ENCODE results near the gene CFP. TPM values are rescaled to one million over a fixed set of nuclear protein-coding genes. Genes with fewer than 3 reads are reported as not detected.

The CFP gene
- polyA plus RNA-seq, 1 donor from 2014 or later: 4.8 TPM

DNA sequence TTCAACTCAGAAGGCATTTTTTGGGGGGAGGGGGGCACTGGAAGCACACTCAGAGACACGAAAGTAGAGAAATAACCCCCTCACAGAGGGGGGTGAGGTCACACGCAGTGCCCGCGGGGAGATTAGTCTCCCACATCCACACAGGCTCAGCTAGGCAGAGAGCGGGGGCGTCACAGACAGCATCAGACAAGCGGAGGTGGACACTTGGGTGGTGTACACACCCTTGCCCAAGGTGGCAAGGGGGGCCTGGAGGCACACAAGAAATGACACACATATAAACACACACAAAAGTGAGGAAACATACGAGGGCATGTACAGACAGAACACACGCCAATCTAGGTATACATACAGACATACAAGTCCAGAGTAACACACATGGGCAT lies 9.4 kb downstream of the CFP start:
- no peak overlapping the region for H3K27ac ChIP-seq (ENCODE audit: low read length)
- H3F3A ChIP-seq (ENCODE audit: insufficient read depth, low read length, poor library complexity, severe bottlenecking): no peaks in the 10 kb centered on the region
- H3K9me3 ChIP-seq (ENCODE audit: low read length): no peaks in the 10 kb centered on the region
- H3K27me3 ChIP-seq (ENCODE audit: insufficient read depth, low read depth, low read length): no peaks in the 10 kb centered on the region
- no peak overlapping the region for H3K4me2 ChIP-seq (ENCODE audit: low read length)
- H2AFZ ChIP-seq (ENCODE audit: low read depth, low read length): peak overlapping the region; percentile 73
- H3K36me3 ChIP-seq (ENCODE audit: insufficient read depth, low read length): no peaks in the 10 kb centered on the region
- H3K4me3 ChIP-seq (ENCODE audit: low read length): peak overlapping the region; percentile 74
- no peaks in the 10 kb centered on the region for H3K9me2 ChIP-seq (ENCODE audit: insufficient read depth, low read length)
- no peaks in the 10 kb centered on the region for H3K79me2 ChIP-seq (replicated peaks; ENCODE audit: insufficient read depth, low read length)
- peak overlapping the region; percentile 66 for H3K9ac ChIP-seq (ENCODE audit: low read length)
- TF ChIP-seq, protein P1, sequence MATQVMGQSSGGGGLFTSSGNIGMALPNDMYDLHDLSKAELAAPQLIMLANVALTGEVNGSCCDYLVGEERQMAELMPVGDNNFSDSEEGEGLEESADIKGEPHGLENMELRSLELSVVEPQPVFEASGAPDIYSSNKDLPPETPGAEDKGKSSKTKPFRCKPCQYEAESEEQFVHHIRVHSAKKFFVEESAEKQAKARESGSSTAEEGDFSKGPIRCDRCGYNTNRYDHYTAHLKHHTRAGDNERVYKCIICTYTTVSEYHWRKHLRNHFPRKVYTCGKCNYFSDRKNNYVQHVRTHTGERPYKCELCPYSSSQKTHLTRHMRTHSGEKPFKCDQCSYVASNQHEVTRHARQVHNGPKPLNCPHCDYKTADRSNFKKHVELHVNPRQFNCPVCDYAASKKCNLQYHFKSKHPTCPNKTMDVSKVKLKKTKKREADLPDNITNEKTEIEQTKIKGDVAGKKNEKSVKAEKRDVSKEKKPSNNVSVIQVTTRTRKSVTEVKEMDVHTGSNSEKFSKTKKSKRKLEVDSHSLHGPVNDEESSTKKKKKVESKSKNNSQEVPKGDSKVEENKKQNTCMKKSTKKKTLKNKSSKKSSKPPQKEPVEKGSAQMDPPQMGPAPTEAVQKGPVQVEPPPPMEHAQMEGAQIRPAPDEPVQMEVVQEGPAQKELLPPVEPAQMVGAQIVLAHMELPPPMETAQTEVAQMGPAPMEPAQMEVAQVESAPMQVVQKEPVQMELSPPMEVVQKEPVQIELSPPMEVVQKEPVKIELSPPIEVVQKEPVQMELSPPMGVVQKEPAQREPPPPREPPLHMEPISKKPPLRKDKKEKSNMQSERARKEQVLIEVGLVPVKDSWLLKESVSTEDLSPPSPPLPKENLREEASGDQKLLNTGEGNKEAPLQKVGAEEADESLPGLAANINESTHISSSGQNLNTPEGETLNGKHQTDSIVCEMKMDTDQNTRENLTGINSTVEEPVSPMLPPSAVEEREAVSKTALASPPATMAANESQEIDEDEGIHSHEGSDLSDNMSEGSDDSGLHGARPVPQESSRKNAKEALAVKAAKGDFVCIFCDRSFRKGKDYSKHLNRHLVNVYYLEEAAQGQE (IDR thresholded peaks at IDR 0.05; ENCODE audit: borderline replicate concordance): no peak
- no peak for TF ChIP-seq MXI1 (conservative IDR thresholded peaks at IDR 0.05; ENCODE audit: poor library complexity, severe bottlenecking)
- TF ChIP-seq, protein P2, sequence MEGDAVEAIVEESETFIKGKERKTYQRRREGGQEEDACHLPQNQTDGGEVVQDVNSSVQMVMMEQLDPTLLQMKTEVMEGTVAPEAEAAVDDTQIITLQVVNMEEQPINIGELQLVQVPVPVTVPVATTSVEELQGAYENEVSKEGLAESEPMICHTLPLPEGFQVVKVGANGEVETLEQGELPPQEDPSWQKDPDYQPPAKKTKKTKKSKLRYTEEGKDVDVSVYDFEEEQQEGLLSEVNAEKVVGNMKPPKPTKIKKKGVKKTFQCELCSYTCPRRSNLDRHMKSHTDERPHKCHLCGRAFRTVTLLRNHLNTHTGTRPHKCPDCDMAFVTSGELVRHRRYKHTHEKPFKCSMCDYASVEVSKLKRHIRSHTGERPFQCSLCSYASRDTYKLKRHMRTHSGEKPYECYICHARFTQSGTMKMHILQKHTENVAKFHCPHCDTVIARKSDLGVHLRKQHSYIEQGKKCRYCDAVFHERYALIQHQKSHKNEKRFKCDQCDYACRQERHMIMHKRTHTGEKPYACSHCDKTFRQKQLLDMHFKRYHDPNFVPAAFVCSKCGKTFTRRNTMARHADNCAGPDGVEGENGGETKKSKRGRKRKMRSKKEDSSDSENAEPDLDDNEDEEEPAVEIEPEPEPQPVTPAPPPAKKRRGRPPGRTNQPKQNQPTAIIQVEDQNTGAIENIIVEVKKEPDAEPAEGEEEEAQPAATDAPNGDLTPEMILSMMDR (IDR thresholded peaks at IDR 0.05; ENCODE audit: poor library complexity, severe bottlenecking): no peak
- no peak for TF ChIP-seq RAD21 (conservative IDR thresholded peaks at IDR 0.05)
- no peak for TF ChIP-seq SMC3 (conservative IDR thresholded peaks at IDR 0.05; ENCODE audit: poor library complexity)
- TF ChIP-seq TAF1 (IDR thresholded peaks at IDR 0.05; ENCODE audit: low read depth): no peak
- TF ChIP-seq POLR2AphosphoS5 (IDR thresholded peaks at IDR 0.05): no peak
- no peak for TF ChIP-seq EP300 (conservative IDR thresholded peaks at IDR 0.05; ENCODE audit: poor library complexity, severe bottlenecking)
- TF ChIP-seq EZH2 (IDR thresholded peaks at IDR 0.05; ENCODE audit: borderline replicate concordance, insufficient read depth, low read length, poor library complexity, severe bottlenecking): no peak
- no peaks in the 10 kb centered on the region for H4K20me1 ChIP-seq (ENCODE audit: insufficient read depth)

DNA sequence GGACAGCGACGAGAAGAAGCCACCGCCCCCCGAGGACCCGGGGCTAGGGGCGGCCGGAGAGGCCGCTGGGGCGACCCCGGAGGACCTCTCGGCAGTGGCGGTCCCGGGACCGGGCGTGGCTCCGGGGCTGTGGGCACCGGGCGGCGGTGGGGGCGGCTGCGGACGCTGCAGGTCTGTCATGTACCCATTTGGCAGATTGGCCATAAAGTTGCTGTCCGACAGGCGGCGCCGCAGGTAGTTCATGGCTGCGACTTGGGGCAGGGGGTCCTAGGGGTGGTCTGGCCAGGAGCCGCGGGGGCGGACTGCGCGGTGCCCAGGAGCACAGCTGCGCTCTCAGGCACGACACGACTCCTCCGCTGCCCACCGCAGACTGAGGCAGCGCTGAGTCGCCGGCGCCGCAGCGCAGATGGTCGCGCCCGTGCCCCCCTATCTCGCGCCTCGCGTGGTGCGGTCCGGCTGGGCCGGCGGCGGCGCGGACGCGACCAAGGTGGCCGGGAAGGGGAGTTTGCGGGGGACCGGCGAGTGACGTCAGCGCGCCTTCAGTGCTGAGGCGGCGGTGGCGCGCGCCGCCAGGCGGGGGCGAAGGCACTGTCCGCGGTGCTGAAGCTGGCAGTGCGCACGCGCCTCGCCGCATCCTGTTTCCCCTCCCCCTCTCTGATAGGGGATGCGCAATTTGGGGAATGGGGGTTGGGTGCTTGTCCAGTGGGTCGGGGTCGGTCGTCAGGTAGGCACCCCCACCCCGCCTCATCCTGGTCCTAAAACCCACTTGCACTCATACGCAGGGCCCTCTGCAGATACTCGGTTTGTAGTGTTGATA lies 10.0 kb downstream of the CFP start, which contains the start of gene SYN1:
Gene SYN1, minus strand, starts transcription at position 372 of the 817 bp plus-strand sequence. Its CDS starts 129 bp downstream, at position 243.
- H3K27ac ChIP-seq (ENCODE audit: low read length): no peak within 1 kb of the TSS
- no peaks in the 10 kb centered on the region for H3K9me3 ChIP-seq (ENCODE audit: low read length)
- no peaks in the 10 kb centered on the region for H3K79me2 ChIP-seq (replicated peaks; ENCODE audit: insufficient read depth, low read length)
- peak within 1 kb of the TSS; percentile 73 for H2AFZ ChIP-seq (ENCODE audit: low read depth, low read length)
- no peaks in the 10 kb centered on the region for H4K20me1 ChIP-seq (ENCODE audit: insufficient read depth)
- no peaks in the 10 kb centered on the region for H3K36me3 ChIP-seq (ENCODE audit: insufficient read depth, low read length)
- H3K9me2 ChIP-seq (ENCODE audit: insufficient read depth, low read length): no peaks in the 10 kb centered on the region
- peak within 1 kb of the TSS; percentile 66 for H3K9ac ChIP-seq (ENCODE audit: low read length)
- H3K27me3 ChIP-seq (ENCODE audit: insufficient read depth, low read depth, low read length): no peaks in the 10 kb centered on the region
- H3K4me3 ChIP-seq (ENCODE audit: low read length): peak within 1 kb of the TSS; percentile 74
- no peaks in the 10 kb centered on the region for H3F3A ChIP-seq (ENCODE audit: insufficient read depth, low read length, poor library complexity, severe bottlenecking)
- H3K4me2 ChIP-seq (ENCODE audit: low read length): no peak within 1 kb of the TSS
- TF ChIP-seq EP300 (conservative IDR thresholded peaks at IDR 0.05; ENCODE audit: poor library complexity, severe bottlenecking): no peak
- TF ChIP-seq POLR2AphosphoS5 (IDR thresholded peaks at IDR 0.05): peak; percentile 86
- TF ChIP-seq, protein P2 (IDR thresholded peaks at IDR 0.05; ENCODE audit: poor library complexity, severe bottlenecking): peak; percentile 73
- peak; percentile 55 for TF ChIP-seq RAD21 (conservative IDR thresholded peaks at IDR 0.05)
- TF ChIP-seq, protein P1 (IDR thresholded peaks at IDR 0.05; ENCODE audit: borderline replicate concordance): peak; percentile 84
- no peak for TF ChIP-seq EZH2 (IDR thresholded peaks at IDR 0.05; ENCODE audit: borderline replicate concordance, insufficient read depth, low read length, poor library complexity, severe bottlenecking)
- peak; percentile 44 for TF ChIP-seq MXI1 (conservative IDR thresholded peaks at IDR 0.05; ENCODE audit: poor library complexity, severe bottlenecking)
- TF ChIP-seq SMC3 (conservative IDR thresholded peaks at IDR 0.05; ENCODE audit: poor library complexity): peak; percentile 47
- peak; percentile 71 for TF ChIP-seq TAF1 (IDR thresholded peaks at IDR 0.05; ENCODE audit: low read depth)
